A549 (cell line): ENCODE results near the gene ZNF492. TPM values are rescaled to one million over a fixed set of nuclear protein-coding genes. Genes with fewer than 3 reads are reported as not detected.

Experiments
- ATAC-seq, 2 experiments: fragments of 200-7000 bp in 1 of 2; fragments of >200 bp in 1 of 2; cut with Nextera tagmentation in 1 of 2; cut with Tn5 transposase in 1 of 2; 3 replicates each; pipeline versions ENCODE4 v1.8.0 to v1.9.1; 2018 to 2020; ENCODE audit warnings: mild to moderate bottlenecking in 1 of 2, moderate library complexity in 1 of 2
- CTCF ChIA-PET: fragments of 300-600 bp; sonication (Branson Sonifier 250); formaldehyde crosslinking; extraction: SDS; loops from one replicate; lab custom pipeline; 2021; ENCODE audit warnings: antibody characterized with exemption, inconsistent platforms; lab: Yijun Ruan, JAX
- POLR2A ChIA-PET: fragments of 350-600 bp; formaldehyde crosslinking; extraction: SDS; loops from one replicate; lab custom pipeline; 2021; ENCODE audit warnings: antibody characterized with exemption, inconsistent platforms; lab: Yijun Ruan, JAX
- DNase-seq, 2 experiments: peaks; one replicate each; pipeline versions ENCODE4 v3.0.0 to v3.0.0-alpha.2; 2011 to 2016; ENCODE audit warnings: low read depth in 1 of 2, low spot score in 1 of 2
- FAIRE-seq: peaks from 2 replicates; lab custom pipeline; 2011; peaks lifted over from hg19 to GRCh38; lab: Jason Lieb, UNC
- H3K27ac ChIP-seq, 2 experiments: fragments of >200 bp; sonication (Bioruptor Twin); formaldehyde crosslinking; 3 replicates each; pipeline ENCODE4 v1.5.1; 2016 to 2017
- H3K4me1 ChIP-seq: fragments of >200 bp; sonication (Bioruptor Twin); formaldehyde crosslinking; 3 replicates; pipeline ENCODE4 v1.6.1; 2016
- H3K4me2 ChIP-seq: fragments of >200 bp; sonication (Bioruptor Twin); formaldehyde crosslinking; 3 replicates; pipeline ENCODE4 v1.6.1; 2016
- H3K4me3 ChIP-seq: fragments of >200 bp; sonication (Bioruptor Twin); formaldehyde crosslinking; 3 replicates; pipeline ENCODE4 v1.5.1; 2016
- H3K9me3 ChIP-seq: fragments of >200 bp; sonication (Bioruptor Twin); formaldehyde crosslinking; 3 replicates; pipeline ENCODE4 v1.6.1; 2016
- ATOH8 ChIP-seq: fragments of 250-450 bp; sonication (Bioruptor Pico); IDR thresholded peaks from 2 replicates; pipeline ENCODE4 v1.5.0; 2020; ENCODE audit warnings: low read depth, mild to moderate bottlenecking, moderate library complexity
- BHLHE40 ChIP-seq: IDR thresholded peaks from 2 replicates; pipeline ENCODE4 v1.6.1; 2012; ENCODE audit warnings: low read depth, low read length, inconsistent platforms
- CBX2 ChIP-seq: fragments of 200-600 bp; sonication (generic); IDR thresholded peaks from 2 replicates; pipeline ENCODE4 v1.6.1; 2016; ENCODE audit warnings: low read depth, mild to moderate bottlenecking, borderline replicate concordance
- CBX8 ChIP-seq: fragments of 200-600 bp; sonication (generic); IDR thresholded peaks from 2 replicates; pipeline ENCODE4 v1.6.1; 2016
- CHD2 ChIP-seq: fragments of 150-350 bp; IDR thresholded peaks from 2 replicates; pipeline ENCODE4 v1.6.1; 2014; ENCODE audit warnings: low read length; ENCODE audit not compliant: partially characterized antibody
- EHMT2 ChIP-seq: fragments of 200-600 bp; sonication (generic); IDR thresholded peaks from 2 replicates; pipeline ENCODE4 v1.6.1; 2016; ENCODE audit warnings: antibody characterized with exemption, low read depth, mild to moderate bottlenecking, moderate library complexity
- EP300 ChIP-seq, 2 experiments: fragments of >200 bp; sonication (Bioruptor Twin); formaldehyde crosslinking; IDR thresholded peaks; 2 replicates in 1 of 2; 3 replicates in 1 of 2; pipeline ENCODE4 v1.6.1; 2016 to 2017
- ESRRA ChIP-seq: fragments of 150-350 bp; IDR thresholded peaks from 2 replicates; pipeline ENCODE4 v1.6.1; 2014; ENCODE audit warnings: mild to moderate bottlenecking, low read length, borderline replicate concordance
- FOSB ChIP-seq: fragments of 250-450 bp; sonication (Bioruptor Pico); IDR thresholded peaks from 2 replicates; pipeline ENCODE4 v1.5.0; 2020; ENCODE audit warnings: mild to moderate bottlenecking, moderate library complexity
- FOSL2 ChIP-seq, 2 experiments: fragments of 450-650 bp in 1 of 2; fragments of >200 bp in 1 of 2; sonication (Bioruptor Twin) in 1 of 2; formaldehyde crosslinking; IDR thresholded peaks; 2 replicates each; pipeline versions ENCODE4 v1.5.0 to v1.6.1; 2016 to 2020; ENCODE audit warnings: mild to moderate bottlenecking in 1 of 2, moderate library complexity in 1 of 2
- HEYL ChIP-seq: fragments of 250-450 bp; sonication (Bioruptor Pico); IDR thresholded peaks from 2 replicates; pipeline ENCODE4 v1.8.0; 2021; ENCODE audit warnings: mild to moderate bottlenecking, moderate library complexity
- HOXA7 ChIP-seq: fragments of 250-450 bp; sonication (Bioruptor Pico); IDR thresholded peaks from 2 replicates; pipeline ENCODE4 v1.5.0; 2020; ENCODE audit warnings: mild to moderate bottlenecking, moderate library complexity
- HOXB13 ChIP-seq: fragments of 250-450 bp; sonication (Bioruptor Pico); IDR thresholded peaks from 2 replicates; pipeline ENCODE4 v1.5.0; 2020; ENCODE audit warnings: low read depth, mild to moderate bottlenecking, moderate library complexity
- KDM1A ChIP-seq: fragments of 200-600 bp; sonication (generic); IDR thresholded peaks from 2 replicates; pipeline ENCODE4 v1.6.1; 2016; ENCODE audit warnings: low read depth, mild to moderate bottlenecking
- MAX ChIP-seq: IDR thresholded peaks from 2 replicates; pipeline ENCODE4 v1.6.1; 2012
- MYC ChIP-seq: IDR thresholded peaks from 2 replicates; pipeline ENCODE4 v1.6.1; 2012; ENCODE audit warnings: mild to moderate bottlenecking, inconsistent platforms, low read length, improper control_type of control experiment, borderline replicate concordance
- NFE2L2 ChIP-seq: fragments of 150-350 bp; conservative IDR thresholded peaks from 2 replicates; pipeline ENCODE4 v1.6.1; 2014; ENCODE audit warnings: low read length
- PBX3 ChIP-seq: IDR thresholded peaks from 2 replicates; pipeline ENCODE4 v1.6.1; 2012
- POLR2A ChIP-seq: IDR thresholded peaks from 2 replicates; pipeline ENCODE4 v1.6.1; 2012; ENCODE audit warnings: mild to moderate bottlenecking, low read length
- POLR2AphosphoS2 ChIP-seq: conservative IDR thresholded peaks from 2 replicates; pipeline ENCODE4 v1.6.1; 2012; ENCODE audit warnings: low read length, improper control_type of control experiment, inconsistent platforms
- REST ChIP-seq: fragments of 200-600 bp; sonication (generic); IDR thresholded peaks from 2 replicates; pipeline ENCODE4 v1.6.1; 2016; ENCODE audit warnings: antibody characterized with exemption, mild to moderate bottlenecking, moderate library complexity
- RNF2 ChIP-seq: fragments of 200-600 bp; sonication (generic); IDR thresholded peaks from 2 replicates; pipeline ENCODE4 v1.6.1; 2016; ENCODE audit warnings: low read depth, mild to moderate bottlenecking, antibody characterized with exemption, moderate library complexity, borderline replicate concordance
- SREBF2 ChIP-seq: fragments of 450-650 bp; IDR thresholded peaks from 2 replicates; pipeline ENCODE4 v1.6.1; 2014; ENCODE audit warnings: mild to moderate bottlenecking, moderate library complexity
- TP53 ChIP-seq: fragments of 250-450 bp; sonication (Bioruptor Pico); IDR thresholded peaks from 2 replicates; pipeline ENCODE4 v1.5.0; 2021; ENCODE audit warnings: mild to moderate bottlenecking, moderate library complexity
- USF2 ChIP-seq: fragments of 450-650 bp; IDR thresholded peaks from 2 replicates; pipeline ENCODE4 v1.6.1; 2014; ENCODE audit warnings: antibody characterized with exemption
- ZC3H11A ChIP-seq: fragments of 450-650 bp; IDR thresholded peaks from 2 replicates; pipeline ENCODE4 v1.6.1; 2014; ENCODE audit warnings: antibody characterized with exemption, mild to moderate bottlenecking
- ZNF302 ChIP-seq: fragments of 250-450 bp; sonication (Bioruptor Pico); IDR thresholded peaks from 2 replicates; pipeline ENCODE4 v1.9.0; 2021; ENCODE audit warnings: inconsistent platforms, mild to moderate bottlenecking, moderate library complexity
- ZSCAN20 ChIP-seq: fragments of 250-450 bp; sonication (Bioruptor Pico); IDR thresholded peaks from 2 replicates; pipeline ENCODE4 v1.8.0; 2022; ENCODE audit warnings: mild to moderate bottlenecking, moderate library complexity
- WGBS: methylation state at CpG from one replicate; pipeline ENCODE4 v1.1.6; 2017; ENCODE audit errors: missing lambda C conversion rate; 5-methylcytosine and 5-hydroxymethylcytosine counted together
- polyA plus RNA-seq, 4 experiments: library from polyadenylated mRNA; depleted of rRNA in 3 of 4; stranded (reverse); fragments of >200 nt; fragmentation: RNase III in 1 of 4; extraction: RNeasy Plus Mini Kit Qiagen cat#74134 plus additional on column Dnase treatment in 1 of 4; gene quantifications; 2 replicates in 3 of 4; 3 replicates in 1 of 4; pipeline ENCODE4 v1.2.3, GENCODE V29; 2011 to 2017

Gene ZNF492
- polyA plus RNA-seq, 2 of the 4 experiments (the other 2 are of a cell fraction), result not detected

- TF ChIP-seq EP300 (IDR thresholded peaks at IDR 0.05), result no peak
- TF ChIP-seq ZC3H11A, result no peak
- TF ChIP-seq CHD2, result no peak
- no peak for TF ChIP-seq CBX8
- TF ChIP-seq BHLHE40, result no peak
- TF ChIP-seq ESRRA, result no peak
- H3K27ac ChIP-seq, result no peak overlapping the region
- FAIRE-seq (no peak), DNase-seq (no peak), ATAC-seq (no peak)
- H3K4me1 ChIP-seq, result no peaks in the 10 kb centered on the region
- no peak overlapping the region for H3K4me3 ChIP-seq
- peaks cover 31% of the 10 kb centered on the region; the same call in 2 of the 3 replicates for H3K9me3 ChIP-seq
- ChIA-PET POLR2A (no interaction called here), CTCF (interaction anchor here (0.5 kb wide), 1 partner anchor 636 kb away, joined by 3 read pairs; no protein-coding TSS in a partner anchor)
- 0% methylated on average over 6 of the region's 6 CpGs for whole genome bisulfite sequencing
- H3K4me2 ChIP-seq, result no peak overlapping the region
These were observed 27.0 kb upstream of the ZNF492 start for GRCh38 chr19:22606954-22607652.

- Histone ChIP-seq H3K4me3 (no peak overlapping the region), H3K9me3 (peaks cover 33% of the 10 kb centered on the region; the same call in 2 of the 3 replicates), H3K4me1 (no peaks in the 10 kb centered on the region), H3K27ac (no peak overlapping the region), H3K4me2 (no peak overlapping the region)
- DNase-seq (no peak), FAIRE-seq (no peak), ATAC-seq (no peak)
- TF ChIP-seq FOSL2 (IDR thresholded peaks at IDR 0.05) (no peak), FOSL2 (CRISPR knock-in tag; IDR thresholded peaks at IDR 0.05) (no peak), KDM1A (no peak), MAX (no peak), FOSB (CRISPR knock-in tag) (no peak), RNF2 (no peak), ZC3H11A (no peak), SREBF2 (no peak), PBX3 (no peak), HOXA7 (CRISPR knock-in tag) (no peak), NFE2L2 (no peak), HEYL (CRISPR knock-in tag) (no peak), POLR2A (no peak), MYC (no peak), CHD2 (no peak), POLR2AphosphoS2 (no peak), HOXB13 (no peak), EHMT2 (no peak), CBX2 (no peak)
- ChIA-PET CTCF (interaction anchor here (0.5 kb wide), 1 partner anchor 636 kb away, joined by 3 read pairs; no protein-coding TSS in a partner anchor), POLR2A (no interaction called here)
- WGBS, result 25% methylated on average over 15 of the region's 18 CpGs
These were observed 26.3 kb upstream of the ZNF492 start for GRCh38 chr19:22607653-22608430.

GRCh38 chr19:22608441-22608840, 25.7 kb upstream of the ZNF492 start:
- Histone ChIP-seq H3K9me3 (peaks cover 29% of the 10 kb centered on the region; the same call in 2 of the 3 replicates), H3K27ac (no peak overlapping the region), H3K4me1 (no peaks in the 10 kb centered on the region), H3K4me2 (no peak overlapping the region), H3K4me3 (no peak overlapping the region)
- no peak for ATAC-seq
- POLR2A ChIA-PET, result no interaction called here
- 3% methylated on average over 7 of the region's 7 CpGs for WGBS
- FAIRE-seq, result no peak
- DNase-seq, result no peak
- CTCF ChIA-PET, result no interaction called here
- no peak for TF ChIP-seq ZNF302 (CRISPR knock-in tag)
- no peak for TF ChIP-seq REST
- no peak for TF ChIP-seq FOSL2 (IDR thresholded peaks at IDR 0.05)
- TF ChIP-seq FOSL2 (CRISPR knock-in tag; IDR thresholded peaks at IDR 0.05), result no peak
- no peak for TF ChIP-seq HEYL (CRISPR knock-in tag)
- TF ChIP-seq ZSCAN20 (CRISPR knock-in tag), result no peak
- no peak for TF ChIP-seq TP53 (CRISPR knock-in tag)
- TF ChIP-seq ATOH8 (CRISPR knock-in tag), result no peak
- TF ChIP-seq POLR2AphosphoS2, result no peak
- TF ChIP-seq USF2, result no peak
